ENCODE data around the gene MBTPS1. TPM values are rescaled to one million over a fixed set of nuclear protein-coding genes. Genes with fewer than 3 reads are reported as not detected.

Gene MBTPS1
- total and polyA plus RNA-seq, 10 of the 15 experiments (the other 5 are each of a cell fraction or from before 2014, with no cell fraction given), result 1.3 to 43.9 (median 35.2) TPM

DNA sequence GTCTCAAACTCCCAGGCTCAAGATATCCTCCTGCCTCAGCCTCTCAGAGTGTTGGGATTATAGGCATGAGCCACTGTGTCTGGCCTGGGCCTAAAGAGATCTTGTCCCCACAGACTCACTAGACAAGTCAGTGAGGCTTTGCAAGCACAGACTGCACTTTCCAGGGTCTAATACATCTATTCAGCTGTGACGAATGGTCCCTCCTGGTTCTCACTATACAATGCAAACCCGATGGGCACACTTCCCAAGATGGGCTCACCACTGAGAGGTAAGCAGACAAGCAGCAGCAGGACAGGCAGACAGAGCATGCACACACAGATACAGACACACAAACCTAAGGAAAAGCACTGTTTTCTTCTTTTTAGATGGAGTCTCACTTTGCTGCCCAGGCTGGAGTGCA, 8.8 kb downstream of the MBTPS1 start:
- POLR2A ChIA-PET, result no interaction called here

More for the DNA sequence above, 8.8 kb downstream of the MBTPS1 start:
- BruUV-seq (replicated peaks), result no TSS peak
- Histone ChIP-seq H3K79me2 (ENCODE audit: control insufficient read depth, insufficient read depth, low read length) (peaks cover 35% of the 10 kb centered on the region), H4K20me1 (ENCODE audit: control insufficient read depth, insufficient read depth) (0 out of 2 replicates have a peak, but pooled peaks cover 4% of the 10 kb centered on the region), H2AFZ (ENCODE audit: control insufficient read depth, low read depth, low read length) (no peak overlapping the region), H3K9me3 (replicated peaks; ENCODE audit: control insufficient read depth, insufficient read depth, low read length) (no peaks in the 10 kb centered on the region), H3K4me1 (ENCODE audit: control insufficient read depth, insufficient read depth, low read length) (peaks cover 15% of the 10 kb centered on the region), H3K27me3 (replicated peaks in 1 of 2; ENCODE audit: control insufficient read depth in 2 of 2, insufficient read depth in 2 of 2, low read length in 1 of 2) (no peaks in the 10 kb centered on the region), H3K27ac (ENCODE audit: control insufficient read depth, insufficient read depth) (no peak overlapping the region), H3K4me2 (ENCODE audit: control insufficient read depth, insufficient read depth) (no peak overlapping the region), H3K4me3 (no peak overlapping the region), H3K36me3 (ENCODE audit: control insufficient read depth in 2 of 2, insufficient read depth in 2 of 2, low read length in 1 of 2) (no peaks in the 10 kb centered on the region), H3K9ac (ENCODE audit: control insufficient read depth, insufficient read depth, low read length) (no peak overlapping the region)
- ATAC-seq (no peak), FAIRE-seq (no peak), DNase-seq (ENCODE audit: low read depth, low spot score) (no peak)
- WGBS (ENCODE audit: insufficient coverage, insufficient replicate concordance, low lambda C conversion rate, missing lambda C conversion rate), result 74% methylated on average over 2 of the region's 2 CpGs
- no peak for TF ChIP-seq CREB1 (IDR thresholded peaks at IDR 0.05; ENCODE audit: low read depth)
- no peak for TF ChIP-seq ZBED1 (IDR thresholded peaks at IDR 0.05; ENCODE audit: borderline replicate concordance)
- TF ChIP-seq IKZF2 (IDR thresholded peaks at IDR 0.05), result no peak
- TF ChIP-seq POLR2A (IDR thresholded peaks at IDR 0.05; ENCODE audit: low read depth, low read length), result no peak
- TF ChIP-seq SMAD1 (IDR thresholded peaks at IDR 0.05; ENCODE audit: low read depth, partially characterized antibody), result no peak
- no peak for TF ChIP-seq ZNF384 (IDR thresholded peaks at IDR 0.05; ENCODE audit: borderline replicate concordance, low read depth, low read length)
- no peak for TF ChIP-seq FOXK2 (IDR thresholded peaks at IDR 0.05)
- no peak for TF ChIP-seq SMARCA5 (IDR thresholded peaks at IDR 0.05)
- no peak for TF ChIP-seq TCF7 (IDR thresholded peaks at IDR 0.05; ENCODE audit: borderline replicate concordance)
- TF ChIP-seq ESRRA (IDR thresholded peaks at IDR 0.05; ENCODE audit: low read length), result no peak
- TF ChIP-seq NR2C1 (IDR thresholded peaks at IDR 0.05), result no peak
- TF ChIP-seq, protein P1, sequence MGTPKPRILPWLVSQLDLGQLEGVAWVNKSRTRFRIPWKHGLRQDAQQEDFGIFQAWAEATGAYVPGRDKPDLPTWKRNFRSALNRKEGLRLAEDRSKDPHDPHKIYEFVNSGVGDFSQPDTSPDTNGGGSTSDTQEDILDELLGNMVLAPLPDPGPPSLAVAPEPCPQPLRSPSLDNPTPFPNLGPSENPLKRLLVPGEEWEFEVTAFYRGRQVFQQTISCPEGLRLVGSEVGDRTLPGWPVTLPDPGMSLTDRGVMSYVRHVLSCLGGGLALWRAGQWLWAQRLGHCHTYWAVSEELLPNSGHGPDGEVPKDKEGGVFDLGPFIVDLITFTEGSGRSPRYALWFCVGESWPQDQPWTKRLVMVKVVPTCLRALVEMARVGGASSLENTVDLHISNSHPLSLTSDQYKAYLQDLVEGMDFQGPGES (IDR thresholded peaks at IDR 0.05), result no peak
- no peak for TF ChIP-seq TARDBP (IDR thresholded peaks at IDR 0.05; ENCODE audit: borderline replicate concordance)
- TF ChIP-seq ZSCAN29 (IDR thresholded peaks at IDR 0.05), result no peak
- ChIA-PET CTCF (interaction anchor here (1.0 to 1.2 kb wide), 2 partner anchors 20 to 42 kb away, joined by 3 read pairs; no protein-coding TSS in a partner anchor), RAD21 (ENCODE audit: unreplicated experiment) (no interaction called here), SMC1A (ENCODE audit: uncharacterized antibody, unreplicated experiment) (no interaction called here)
- in situ Hi-C loops (cut with MboI) (no loop called here), intact Hi-C loops (cut with micrococcal nuclease; ENCODE audit: unreplicated experiment) (no loop called here)

Data from GM12878 (cell line).